ENCODE measurements around the gene ACACA. TPM values are rescaled to one million over a fixed set of nuclear protein-coding genes. Genes with fewer than 3 reads are reported as not detected.
A peak's percentile ranks its signal among the peaks of the same experiment; 100 is the strongest.

Gene ACACA
- total RNA-seq, 2 experiments from 2014 or later: 58.2 to 64.4 TPM

GRCh38 chr17:37060928-37061327 is 345.7 kb downstream of the ACACA start:
- Mint-ChIP-seq H3K4me3 (no peak overlapping the region), H3K27me3 (no peaks in the 10 kb centered on the region), H3K4me1 (ENCODE audit: low read depth) (no peaks in the 10 kb centered on the region), H3K27ac (no peak overlapping the region), H3K9me3 (no peaks in the 10 kb centered on the region), H3K36me3 (peaks cover 10% of the 10 kb centered on the region)
- ChIA-PET CTCF (interaction anchor here (1.0 to 1.1 kb wide), 2 partner anchors 13 to 14 kb away, joined by 3 to 5 read pairs; no protein-coding TSS in a partner anchor), POLR2A (no interaction called here)
- intact Hi-C loops (cut with micrococcal nuclease): no loop called here
- no peak for DNase-seq

DNA sequence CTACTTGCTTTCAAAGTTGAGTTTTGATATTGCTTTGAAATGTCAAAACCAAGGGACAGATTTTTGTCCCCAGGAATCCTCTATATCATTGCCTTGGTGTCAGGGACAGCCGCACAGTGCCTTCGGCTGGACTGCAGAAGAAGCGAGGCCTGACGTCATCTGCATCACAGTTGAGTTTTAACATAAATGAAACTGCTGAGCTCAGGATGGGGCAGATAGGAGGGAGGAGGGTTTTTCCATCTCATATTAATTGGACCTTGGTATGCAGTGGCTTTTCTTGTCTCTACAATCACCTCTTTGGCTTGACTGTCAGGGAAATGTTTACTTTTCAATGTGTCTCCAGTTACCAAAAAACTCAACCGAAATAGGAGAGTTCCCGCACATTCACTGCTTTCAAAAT is 346.5 kb downstream of the ACACA start:
- peaks cover 13% of the 10 kb centered on the region for H3K36me3 Mint-ChIP-seq
- no peaks in the 10 kb centered on the region for H3K4me1 Mint-ChIP-seq (ENCODE audit: low read depth)
- no peak for DNase-seq
- H3K27me3 Mint-ChIP-seq: no peaks in the 10 kb centered on the region
- H3K4me3 Mint-ChIP-seq: no peak overlapping the region
- no peak overlapping the region for H3K27ac Mint-ChIP-seq
- CTCF ChIA-PET: interaction anchor here (1.2 kb wide), 1 partner anchor 12 kb away, joined by 9 read pairs; no protein-coding TSS in a partner anchor
- H3K9me3 Mint-ChIP-seq: no peaks in the 10 kb centered on the region
- POLR2A ChIA-PET: no interaction called here
- intact Hi-C loops (cut with micrococcal nuclease): no loop called here

DNA sequence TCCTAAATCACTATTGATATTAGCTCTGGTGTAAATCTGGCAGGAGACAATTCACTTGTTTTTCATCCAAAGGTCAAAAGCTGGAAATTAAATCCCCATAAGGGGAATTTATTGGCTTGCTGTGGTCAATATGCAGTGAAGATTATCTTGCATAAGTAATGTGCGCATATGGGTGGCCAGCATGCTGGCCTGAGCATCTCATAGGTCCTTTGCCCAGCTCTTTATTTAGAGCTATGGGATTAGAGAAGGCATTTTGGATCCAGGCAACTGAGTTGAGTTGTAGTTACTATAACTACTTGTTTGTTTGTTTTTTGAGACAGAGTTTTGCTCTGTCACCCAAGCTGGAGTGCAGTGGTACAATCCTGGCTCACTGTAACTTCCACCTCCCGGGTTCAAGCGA is 347.1 kb downstream of the ACACA start:
- peaks cover 17% of the 10 kb centered on the region for H3K36me3 Mint-ChIP-seq
- no peak for DNase-seq
- intact Hi-C loops (cut with micrococcal nuclease): no loop called here
- H3K27me3 Mint-ChIP-seq: no peaks in the 10 kb centered on the region
- ChIA-PET POLR2A (no interaction called here), CTCF (interaction anchor here (1.2 kb wide), 1 partner anchor 11 kb away, joined by 9 read pairs; no protein-coding TSS in a partner anchor)
- no peak overlapping the region for H3K27ac Mint-ChIP-seq
- H3K4me1 Mint-ChIP-seq (ENCODE audit: low read depth): no peaks in the 10 kb centered on the region
- H3K4me3 Mint-ChIP-seq: no peak overlapping the region
- H3K9me3 Mint-ChIP-seq: no peaks in the 10 kb centered on the region

- H3K27ac Mint-ChIP-seq: no peak overlapping the region
- no peaks in the 10 kb centered on the region for H3K27me3 Mint-ChIP-seq
- ChIA-PET POLR2A (no interaction called here), CTCF (interaction anchor here (1.7 kb wide), 1 partner anchor 9 kb away, joined by 6 read pairs; no protein-coding TSS in a partner anchor)
- peaks cover 19% of the 10 kb centered on the region for H3K36me3 Mint-ChIP-seq
- no peak overlapping the region for H3K4me3 Mint-ChIP-seq
- DNase-seq: no peak
- H3K9me3 Mint-ChIP-seq: no peaks in the 10 kb centered on the region
- no peaks in the 10 kb centered on the region for H3K4me1 Mint-ChIP-seq (ENCODE audit: low read depth)
- intact Hi-C loops (cut with micrococcal nuclease): no loop called here
Measured at GRCh38 chr17:37056622-37057021, 350.0 kb downstream of the ACACA start.

DNA sequence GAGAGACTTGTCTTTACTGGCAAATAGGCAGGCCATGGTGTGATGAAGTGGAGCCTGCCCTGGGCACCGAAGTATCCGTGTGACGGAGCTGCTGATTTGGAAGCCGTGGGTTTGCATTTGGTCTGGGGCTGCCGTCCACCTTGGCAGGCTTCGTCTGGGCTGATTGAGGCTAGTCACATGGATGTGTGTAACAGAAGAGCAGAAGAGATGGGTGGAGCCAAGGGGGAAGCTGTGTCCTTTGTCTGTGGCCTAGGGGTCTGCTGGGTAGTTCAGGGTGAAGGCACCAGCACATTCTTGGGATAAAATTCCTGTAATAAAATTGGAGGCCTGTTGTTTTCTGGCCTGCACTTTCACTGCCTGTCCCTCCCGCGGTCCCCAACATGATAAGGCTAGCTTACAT is 351.7 kb downstream of the ACACA start:
- peaks cover 19% of the 10 kb centered on the region for H3K36me3 Mint-ChIP-seq
- no peak overlapping the region for H3K4me3 Mint-ChIP-seq
- H3K4me1 Mint-ChIP-seq (ENCODE audit: low read depth): no peaks in the 10 kb centered on the region
- intact Hi-C loops (cut with micrococcal nuclease): no loop called here
- H3K9me3 Mint-ChIP-seq: no peaks in the 10 kb centered on the region
- H3K27ac Mint-ChIP-seq: no peak overlapping the region
- no peak for DNase-seq
- POLR2A ChIA-PET: no interaction called here
- CTCF ChIA-PET: interaction anchor here (0.8 to 1.4 kb wide), 2 partner anchors 9 to 319 kb away, joined by 3 to 4 read pairs; no protein-coding TSS in a partner anchor
- H3K27me3 Mint-ChIP-seq: no peaks in the 10 kb centered on the region

DNA sequence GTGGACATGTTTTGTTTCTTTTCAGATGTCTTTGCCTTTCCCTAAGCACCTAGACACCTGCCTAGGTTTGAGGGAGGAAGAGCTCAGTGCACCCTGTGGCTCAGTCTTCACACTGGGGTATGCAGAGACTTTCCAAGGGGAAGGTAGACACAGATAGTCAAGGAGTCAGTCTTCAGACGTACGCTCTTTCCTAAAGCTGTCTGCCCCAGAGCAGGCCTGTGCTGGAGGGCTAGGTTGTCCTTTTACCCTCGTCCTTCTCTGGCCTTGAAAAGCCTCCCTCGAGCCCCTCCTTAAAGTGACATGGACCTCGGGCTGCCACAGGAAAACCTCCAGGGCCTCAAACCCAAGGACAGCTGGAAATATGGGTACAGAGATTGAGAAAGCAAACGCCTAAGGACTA is 354.2 kb downstream of the ACACA start:
- CTCF ChIA-PET: no interaction called here
- Mint-ChIP-seq H3K36me3 (peaks cover 19% of the 10 kb centered on the region), H3K27me3 (no peaks in the 10 kb centered on the region), H3K27ac (no peak overlapping the region), H3K9me3 (no peaks in the 10 kb centered on the region), H3K4me1 (ENCODE audit: low read depth) (peaks cover 6% of the 10 kb centered on the region), H3K4me3 (no peak overlapping the region)
- intact Hi-C loops (cut with micrococcal nuclease): no loop called here
- POLR2A ChIA-PET: no interaction called here
- DNase-seq: no peak

DNA sequence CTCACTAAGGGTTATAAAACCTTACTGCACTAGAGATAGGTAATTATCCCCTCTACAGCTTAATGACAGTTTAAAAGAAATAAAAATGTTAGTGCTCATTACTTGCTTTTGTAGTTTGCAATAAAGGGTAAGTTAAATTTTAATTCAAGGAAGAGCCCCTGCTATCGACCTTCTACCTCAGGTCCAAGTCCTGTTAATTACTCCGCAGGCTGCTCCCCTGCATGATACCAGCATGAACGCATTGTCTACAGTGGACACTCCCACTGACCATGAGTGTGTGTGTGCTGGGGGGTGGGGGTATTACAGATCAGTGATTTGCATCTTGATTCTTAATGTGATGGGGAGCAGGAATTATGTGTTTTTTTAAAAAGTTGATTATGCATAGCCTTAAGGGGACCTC is 354.8 kb downstream of the ACACA start:
- H3K4me1 Mint-ChIP-seq (ENCODE audit: low read depth): peaks cover 6% of the 10 kb centered on the region
- ChIA-PET CTCF (interaction anchor here (1.0 kb wide), 2 partner anchors 122 to 426 kb away, joined by 3 read pairs; no protein-coding TSS in a partner anchor), POLR2A (no interaction called here)
- DNase-seq: no peak
- intact Hi-C loops (cut with micrococcal nuclease): no loop called here
- H3K36me3 Mint-ChIP-seq: peaks cover 16% of the 10 kb centered on the region
- no peak overlapping the region for H3K4me3 Mint-ChIP-seq
- H3K27ac Mint-ChIP-seq: no peak overlapping the region
- H3K27me3 Mint-ChIP-seq: no peaks in the 10 kb centered on the region
- H3K9me3 Mint-ChIP-seq: no peaks in the 10 kb centered on the region

- no peak overlapping the region for H3K27ac Mint-ChIP-seq
- intact Hi-C loops (cut with micrococcal nuclease): no loop called here
- no peaks in the 10 kb centered on the region for H3K27me3 Mint-ChIP-seq
- POLR2A ChIA-PET: no interaction called here
- CTCF ChIA-PET: interaction anchor here (1.0 kb wide), 2 partner anchors 123 to 425 kb away, joined by 3 read pairs; no protein-coding TSS in a partner anchor
- H3K9me3 Mint-ChIP-seq: no peaks in the 10 kb centered on the region
- peaks cover 6% of the 10 kb centered on the region for H3K4me1 Mint-ChIP-seq (ENCODE audit: low read depth)
- peaks cover 14% of the 10 kb centered on the region for H3K36me3 Mint-ChIP-seq
- no peak for DNase-seq
- no peak overlapping the region for H3K4me3 Mint-ChIP-seq
Measured at GRCh38 chr17:37051381-37051780, 355.3 kb downstream of the ACACA start.

GRCh38 chr17:37050920-37051319 is 355.7 kb downstream of the ACACA start:
- POLR2A ChIA-PET: no interaction called here
- intact Hi-C loops (cut with micrococcal nuclease): no loop called here
- CTCF ChIA-PET: interaction anchor here (1.0 kb wide), 2 partner anchors 123 to 425 kb away, joined by 3 read pairs; no protein-coding TSS in a partner anchor
- H3K4me3 Mint-ChIP-seq: no peak overlapping the region
- H3K27me3 Mint-ChIP-seq: no peaks in the 10 kb centered on the region
- H3K27ac Mint-ChIP-seq: no peak overlapping the region
- DNase-seq: no peak
- peaks cover 14% of the 10 kb centered on the region for H3K36me3 Mint-ChIP-seq
- H3K9me3 Mint-ChIP-seq: no peaks in the 10 kb centered on the region
- peaks cover 6% of the 10 kb centered on the region for H3K4me1 Mint-ChIP-seq (ENCODE audit: low read depth)

- H3K36me3 Mint-ChIP-seq: peaks cover 5% of the 10 kb centered on the region
- H3K27me3 Mint-ChIP-seq: no peaks in the 10 kb centered on the region
- peaks cover 6% of the 10 kb centered on the region for H3K4me1 Mint-ChIP-seq (ENCODE audit: low read depth)
- no peaks in the 10 kb centered on the region for H3K9me3 Mint-ChIP-seq
- ChIA-PET CTCF (interaction anchor here (1.1 to 5.4 kb wide), 11 partner anchors 10 to 446 kb away, joined by 3 to 67 read pairs (median 6); partner anchors contain the start of gene MRM1), POLR2A (no interaction called here)
- H3K27ac Mint-ChIP-seq: no peak overlapping the region
- DNase-seq: no peak
- intact Hi-C loops (cut with micrococcal nuclease): loop anchor here (5.0 to 10.0 kb wide), 2 partner anchors 102 to 344 kb away; partner anchors contain the start of gene AATF
- H3K4me3 Mint-ChIP-seq: no peak overlapping the region
Measured at GRCh38 chr17:37048811-37049210, 357.8 kb downstream of the ACACA start.

GRCh38 chr17:37047631-37048104 is 359.0 kb downstream of the ACACA start:
- peak overlapping the region; percentile 54 for H3K27ac Mint-ChIP-seq
- peak; percentile 89 for DNase-seq
- no peaks in the 10 kb centered on the region for H3K9me3 Mint-ChIP-seq
- intact Hi-C loops (cut with micrococcal nuclease): loop anchor here (1.0 to 10.0 kb wide), 3 partner anchors 100 to 418 kb away; partner anchors contain the start of gene AATF
- ChIA-PET POLR2A (interaction anchor here (0.5 kb wide), 1 partner anchor 23 kb away, joined by 3 read pairs; no protein-coding TSS in a partner anchor), CTCF (interaction anchor here (0.6 to 5.4 kb wide), 54 partner anchors 9 to 993 kb away, joined by 3 to 67 read pairs (median 4); partner anchors contain the start of genes AATF and MRM1)
- peaks cover 7% of the 10 kb centered on the region for H3K36me3 Mint-ChIP-seq
- H3K27me3 Mint-ChIP-seq: no peaks in the 10 kb centered on the region
- H3K4me1 Mint-ChIP-seq (ENCODE audit: low read depth): peaks cover 10% of the 10 kb centered on the region
- no peak overlapping the region for H3K4me3 Mint-ChIP-seq

DNA sequence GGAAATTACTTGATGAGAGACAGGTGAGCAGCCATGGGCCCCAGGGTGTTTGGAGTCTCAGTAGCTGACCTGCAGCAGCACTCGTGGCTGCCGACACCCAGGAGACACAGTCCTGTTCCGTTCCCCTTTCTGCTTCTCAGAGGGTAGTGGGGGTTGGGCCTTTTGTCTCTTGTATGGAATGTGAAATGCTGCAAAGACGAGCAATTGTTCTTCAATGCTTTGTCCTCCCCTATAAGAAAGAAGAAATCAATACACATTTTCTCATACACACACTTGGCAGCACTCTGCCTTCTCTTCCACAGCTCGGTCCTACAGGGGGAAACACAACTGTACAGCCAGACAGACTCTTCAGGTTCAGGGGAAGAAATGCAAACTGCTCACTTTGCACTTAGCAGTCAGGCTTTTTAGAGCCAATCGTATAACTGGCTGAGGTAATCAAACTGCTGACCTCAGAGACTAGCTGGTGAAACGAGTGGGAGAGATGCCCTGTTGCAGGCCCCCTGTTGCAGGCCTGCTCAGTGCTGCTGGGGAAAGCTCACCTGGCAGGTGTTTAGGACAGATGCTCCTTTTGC is 361.2 kb downstream of the ACACA start:
- H3K4me1 Mint-ChIP-seq (ENCODE audit: low read depth): peaks cover 10% of the 10 kb centered on the region
- no peaks in the 10 kb centered on the region for H3K9me3 Mint-ChIP-seq
- no peaks in the 10 kb centered on the region for H3K27me3 Mint-ChIP-seq
- no peak overlapping the region for H3K4me3 Mint-ChIP-seq
- H3K27ac Mint-ChIP-seq: no peak overlapping the region
- POLR2A ChIA-PET: no interaction called here
- no peak for DNase-seq
- CTCF ChIA-PET: interaction anchor here (0.6 to 5.4 kb wide), 7 partner anchors 9 to 419 kb away, joined by 3 to 67 read pairs (median 4); no protein-coding TSS in a partner anchor
- intact Hi-C loops (cut with micrococcal nuclease): loop anchor here (5.0 to 10.0 kb wide), 2 partner anchors 98 to 341 kb away; partner anchors contain the start of gene AATF
- peaks cover 7% of the 10 kb centered on the region for H3K36me3 Mint-ChIP-seq
